VCaP (cell line): ENCODE measurements around the gene NEUROG3.

Source experiments
- H3K27ac ChIP-seq: fragments of 450-650 bp; 2 replicates; pipeline ENCODE4 v1.5.1; 2017
- TF ChIP-seq, protein P1 (sequence below): fragments of 450-650 bp; conservative IDR thresholded peaks from 2 replicates; pipeline ENCODE4 v1.5.1; 2017; ENCODE audit warnings: mild to moderate bottlenecking, moderate library complexity

Gene NEUROG3

DNA sequence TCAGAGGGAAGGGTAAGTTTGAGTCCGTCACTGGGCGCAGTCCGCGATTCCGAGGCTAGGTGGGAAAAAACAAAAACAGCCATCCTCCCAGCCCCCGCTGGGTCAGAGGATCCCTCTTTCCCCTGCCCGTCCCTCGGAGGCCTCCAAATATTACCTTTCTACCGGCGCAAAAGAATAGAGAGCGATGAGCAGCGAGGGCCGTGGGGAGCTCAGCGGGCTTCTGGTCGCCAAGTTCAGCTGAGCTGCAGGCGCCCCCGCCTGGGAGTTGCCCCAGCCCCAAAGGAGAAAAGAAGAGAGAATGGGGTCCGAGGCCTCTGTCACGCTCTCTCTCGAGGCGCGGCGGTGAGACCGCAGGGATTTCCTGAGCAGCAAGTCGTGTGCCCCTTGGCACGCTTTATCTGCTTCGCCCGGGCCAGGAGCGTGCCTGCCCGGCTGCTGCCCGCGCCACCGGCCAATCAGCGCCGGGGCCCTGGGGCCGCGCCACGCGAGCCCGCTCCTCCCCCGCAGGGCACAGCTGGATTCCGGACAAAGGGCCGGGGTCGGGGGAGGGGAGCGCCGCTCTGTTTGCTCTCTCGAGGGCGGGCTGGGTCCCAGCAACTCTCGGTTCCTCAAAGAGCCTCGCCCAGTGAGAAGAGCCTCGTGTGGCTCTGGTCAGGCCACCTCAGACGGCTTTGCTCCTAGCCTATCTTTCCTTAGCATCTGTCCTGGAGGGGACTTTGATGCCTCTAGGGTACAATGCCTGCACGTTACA lies at the start of gene NEUROG3:
Gene NEUROG3, minus strand, starts transcription at position 367 of the 751 bp plus-strand sequence. CDS start 379 bp downstream, outside the sequence.
- no peak within 1 kb of the TSS for H3K27ac ChIP-seq
- TF ChIP-seq, protein P1, sequence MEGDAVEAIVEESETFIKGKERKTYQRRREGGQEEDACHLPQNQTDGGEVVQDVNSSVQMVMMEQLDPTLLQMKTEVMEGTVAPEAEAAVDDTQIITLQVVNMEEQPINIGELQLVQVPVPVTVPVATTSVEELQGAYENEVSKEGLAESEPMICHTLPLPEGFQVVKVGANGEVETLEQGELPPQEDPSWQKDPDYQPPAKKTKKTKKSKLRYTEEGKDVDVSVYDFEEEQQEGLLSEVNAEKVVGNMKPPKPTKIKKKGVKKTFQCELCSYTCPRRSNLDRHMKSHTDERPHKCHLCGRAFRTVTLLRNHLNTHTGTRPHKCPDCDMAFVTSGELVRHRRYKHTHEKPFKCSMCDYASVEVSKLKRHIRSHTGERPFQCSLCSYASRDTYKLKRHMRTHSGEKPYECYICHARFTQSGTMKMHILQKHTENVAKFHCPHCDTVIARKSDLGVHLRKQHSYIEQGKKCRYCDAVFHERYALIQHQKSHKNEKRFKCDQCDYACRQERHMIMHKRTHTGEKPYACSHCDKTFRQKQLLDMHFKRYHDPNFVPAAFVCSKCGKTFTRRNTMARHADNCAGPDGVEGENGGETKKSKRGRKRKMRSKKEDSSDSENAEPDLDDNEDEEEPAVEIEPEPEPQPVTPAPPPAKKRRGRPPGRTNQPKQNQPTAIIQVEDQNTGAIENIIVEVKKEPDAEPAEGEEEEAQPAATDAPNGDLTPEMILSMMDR = no peak

- TF ChIP-seq, protein P1 = no peak
- H3K27ac ChIP-seq = no peak overlapping the region
Measured at GRCh38 chr10:69620625-69621024, 47.4 kb upstream of the NEUROG3 start.

DNA sequence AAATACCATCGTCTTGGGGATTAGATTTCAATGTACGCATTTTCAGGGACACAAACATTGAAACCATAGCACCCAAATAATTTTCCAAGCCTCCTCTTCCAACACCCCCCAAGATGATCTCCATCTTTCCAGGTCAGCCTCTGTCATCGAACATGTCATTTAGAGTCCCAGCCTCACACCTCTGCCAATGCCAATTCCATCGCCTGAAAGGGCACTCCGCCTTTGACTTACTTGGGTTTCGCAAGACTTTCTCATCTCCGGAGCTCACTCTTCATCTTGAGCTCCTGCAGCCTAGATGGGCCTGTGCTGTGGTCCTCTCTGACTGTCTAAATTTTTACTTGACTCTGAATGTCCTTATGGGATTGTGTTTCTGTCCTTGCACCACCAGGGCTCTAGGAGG lies 46.4 kb upstream of the NEUROG3 start:
- H3K27ac ChIP-seq = no peak overlapping the region
- TF ChIP-seq, protein P1 = no peak

GRCh38 chr10:69618746-69619145 lies 45.5 kb upstream of the NEUROG3 start:
- TF ChIP-seq, protein P1 = no peak
- no peak overlapping the region for H3K27ac ChIP-seq

- no peak overlapping the region for H3K27ac ChIP-seq
- TF ChIP-seq, protein P1 = no peak
Measured at GRCh38 chr10:69616358-69616757, 43.1 kb upstream of the NEUROG3 start.

DNA sequence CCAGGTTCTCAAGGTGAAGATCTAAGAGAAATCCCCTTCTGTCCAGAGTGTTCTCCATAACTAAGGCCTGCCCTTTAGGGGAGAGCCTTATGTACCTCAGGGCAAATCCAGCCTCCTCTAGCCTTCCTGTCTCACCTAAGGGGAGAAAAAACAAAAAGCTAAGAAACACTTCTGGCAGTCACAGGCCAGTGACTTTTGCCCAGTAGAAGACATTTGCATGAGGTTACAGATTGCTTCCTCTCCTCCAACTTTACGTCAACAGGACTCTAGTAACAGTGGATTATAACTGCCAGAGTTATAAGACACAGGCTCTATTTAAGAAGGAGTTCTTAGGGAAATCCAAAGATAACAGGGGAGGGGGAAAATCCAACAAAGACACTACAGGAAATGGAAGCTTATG lies 40.9 kb upstream of the NEUROG3 start:
- no peak overlapping the region for H3K27ac ChIP-seq
- TF ChIP-seq, protein P1 = no peak

- TF ChIP-seq, protein P1 = no peak
- no peak overlapping the region for H3K27ac ChIP-seq
Measured at GRCh38 chr10:69612760-69613159, 39.5 kb upstream of the NEUROG3 start.
